ENCODE data around the gene RABGAP1L.

The RABGAP1L gene

DNA sequence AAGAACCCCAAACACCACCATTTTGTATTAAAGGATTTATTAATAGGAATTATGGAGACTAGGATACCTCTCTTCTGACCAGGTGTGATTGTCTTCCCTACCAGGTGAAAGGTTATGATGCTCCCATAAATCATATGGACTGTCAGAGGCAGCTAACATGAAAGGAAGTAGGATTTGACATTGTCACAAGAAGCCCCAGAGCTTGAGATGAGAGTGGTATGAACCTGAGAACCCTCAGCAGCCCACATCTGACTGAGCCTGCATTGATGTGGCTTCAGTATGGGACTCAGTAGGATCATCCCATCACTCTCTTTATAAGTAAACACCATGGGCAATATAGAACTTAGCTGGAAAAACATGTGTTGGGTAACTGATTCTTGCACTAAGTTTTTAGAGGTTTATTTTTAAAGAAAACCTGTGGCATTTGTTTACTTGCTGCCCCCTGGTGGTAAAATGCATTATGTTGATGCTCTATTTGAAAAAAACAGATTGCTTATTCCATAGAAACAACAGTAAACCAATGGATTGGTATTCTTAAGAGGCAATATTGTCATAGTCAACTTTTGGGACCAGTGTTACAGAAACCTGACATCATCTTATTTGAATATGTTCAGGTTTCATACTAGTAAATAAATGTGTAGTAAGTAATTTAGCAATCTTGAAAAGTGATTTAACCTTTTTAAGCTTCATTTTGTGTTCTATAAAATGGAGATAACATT is 823.8 kb downstream of the RABGAP1L start:
- DNase-seq (ENCODE audit: low read depth in 2 of 2, low spot score in 1 of 2): no peak

DNA sequence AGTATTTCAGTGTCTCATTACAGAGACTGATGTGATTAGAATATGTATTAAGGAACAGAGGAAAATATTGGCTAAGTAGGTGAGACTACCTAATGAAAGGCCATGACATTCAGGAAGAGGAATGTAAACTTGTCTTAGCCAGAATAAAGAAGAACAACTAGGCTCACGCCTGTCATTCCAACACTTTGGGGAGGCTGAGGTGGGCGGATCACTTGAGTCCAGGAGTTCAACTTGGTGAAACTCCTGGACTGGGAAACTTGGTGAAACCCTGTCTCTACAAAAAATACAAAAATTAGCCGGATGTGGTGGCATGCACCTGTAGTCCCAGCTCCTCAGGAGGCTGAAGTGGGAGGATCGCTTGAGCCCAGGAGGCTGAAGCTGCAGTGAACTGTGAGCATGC is 825.6 kb downstream of the RABGAP1L start:
- DNase-seq (ENCODE audit: low read depth in 2 of 2, low spot score in 1 of 2): no peak

DNA sequence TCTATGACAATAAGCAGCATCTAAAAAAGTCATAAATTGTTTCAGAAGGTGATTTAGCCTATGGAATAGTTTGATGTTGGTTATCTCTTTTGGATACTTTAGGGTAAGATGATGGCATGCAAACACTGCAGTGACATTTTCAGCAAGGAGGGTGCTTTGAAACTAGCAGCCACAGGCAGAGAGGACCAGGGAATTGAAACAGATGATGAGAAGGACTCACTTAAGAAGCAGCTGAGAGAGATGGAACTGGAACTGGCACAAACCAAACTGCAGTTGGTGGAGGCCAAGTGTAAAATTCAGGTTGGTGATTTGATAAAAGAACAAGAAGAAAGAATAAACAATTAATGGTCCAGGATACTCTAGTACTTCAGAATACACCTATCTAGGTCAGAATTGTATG is 829.2 kb downstream of the RABGAP1L start:
- no peak for DNase-seq (ENCODE audit: low read depth in 2 of 2, low spot score in 1 of 2)

DNA sequence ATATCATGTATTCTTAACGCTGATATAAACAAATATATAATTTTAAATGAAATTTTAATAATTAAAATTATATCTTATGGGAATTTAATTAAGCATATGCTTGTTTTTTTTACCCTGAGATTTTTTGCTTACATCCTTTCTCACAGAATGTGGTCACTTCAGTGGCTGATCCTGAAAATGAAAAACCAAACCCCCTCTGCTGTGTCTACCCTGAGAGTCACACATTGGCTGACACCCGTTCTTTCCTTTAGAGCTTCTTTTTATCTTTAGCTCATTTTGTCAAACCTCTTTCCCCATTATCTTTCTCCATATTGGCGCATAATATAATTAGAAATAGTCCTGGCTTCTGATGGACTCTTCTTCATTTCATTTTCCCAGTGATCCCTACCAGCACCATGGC is 829.7 kb downstream of the RABGAP1L start:
- no peak for DNase-seq (ENCODE audit: low read depth in 2 of 2, low spot score in 1 of 2)

DNA sequence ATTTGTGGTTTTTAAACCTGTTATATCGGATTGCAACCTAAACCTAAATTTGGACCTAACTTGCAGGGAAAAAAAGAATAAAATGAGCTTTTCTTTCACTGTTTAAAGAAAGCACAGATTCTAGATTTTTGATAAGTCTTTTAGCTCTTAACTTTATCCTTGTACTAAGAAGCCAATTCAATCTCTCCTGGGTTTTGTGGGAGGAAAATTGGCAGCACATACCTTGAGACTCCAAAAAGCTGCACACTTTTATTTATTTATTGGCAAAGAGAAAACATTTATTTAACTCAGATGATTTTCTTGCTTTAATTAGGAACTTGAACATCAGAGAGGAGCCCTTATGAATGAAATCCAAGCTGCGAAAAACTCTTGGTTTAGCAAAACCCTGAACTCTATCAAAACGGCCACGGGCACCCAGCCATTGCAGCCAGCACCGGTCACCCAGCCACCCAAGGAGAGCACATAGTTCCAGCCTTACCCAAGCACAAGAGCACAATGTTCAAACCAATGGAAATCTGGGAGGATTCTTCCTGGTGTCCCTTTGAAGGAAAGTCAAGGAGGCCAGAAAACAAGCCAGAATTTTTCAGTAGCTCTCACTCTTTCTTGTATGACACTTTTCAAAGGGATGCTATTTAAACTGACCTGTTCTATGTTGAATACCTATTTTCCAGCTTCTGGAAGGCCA is 830.4 kb downstream of the RABGAP1L start:
- DNase-seq (ENCODE audit: low read depth in 2 of 2, low spot score in 1 of 2): no peak

DNA sequence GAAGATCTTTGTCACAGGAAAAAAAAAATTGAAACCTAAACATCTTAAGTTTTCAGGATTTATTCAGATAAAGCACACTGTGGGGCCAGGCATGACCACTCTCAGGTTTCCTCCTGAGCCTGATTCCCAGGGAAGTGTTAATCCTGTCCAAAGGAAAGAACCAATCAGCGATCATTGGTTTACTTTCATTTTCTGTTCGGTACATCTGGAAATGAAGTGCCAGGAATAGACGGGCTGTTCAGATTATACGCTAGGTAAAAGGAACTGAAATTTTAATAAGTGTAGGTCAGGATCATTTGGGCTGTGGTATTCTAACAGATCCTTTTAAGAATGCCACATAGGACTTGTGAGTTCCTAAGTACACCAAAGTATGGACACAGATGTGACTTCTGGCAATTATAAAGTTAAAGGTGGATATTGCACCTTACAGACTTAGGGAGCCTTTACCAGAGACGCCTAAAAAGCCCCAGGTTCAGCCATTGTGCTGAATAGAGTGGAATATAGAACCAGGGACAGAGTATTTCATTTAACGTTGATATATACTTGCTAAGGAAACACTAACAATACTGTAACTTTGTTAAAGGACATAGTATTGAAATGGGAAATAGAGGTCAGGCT is 831.2 kb downstream of the RABGAP1L start:
- no peak for DNase-seq (ENCODE audit: low read depth in 2 of 2, low spot score in 1 of 2)

DNA sequence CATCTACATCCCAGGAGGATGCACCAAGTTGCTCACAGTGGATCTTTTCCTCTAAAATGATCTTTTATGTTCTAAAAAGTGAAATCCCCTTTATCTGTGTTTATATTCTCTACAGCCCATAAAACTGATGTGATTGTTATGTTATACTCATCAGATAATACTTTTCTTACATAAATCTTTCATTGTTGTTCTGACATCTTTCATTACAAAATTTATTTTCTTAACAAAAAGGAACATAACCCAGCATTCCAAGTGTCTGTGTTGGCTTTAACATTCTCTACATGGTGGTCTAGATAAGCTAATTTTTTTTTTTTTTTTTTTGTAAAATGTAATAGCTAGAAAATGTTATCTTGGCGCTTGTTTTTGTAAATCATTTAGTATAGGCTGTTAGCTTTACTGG is 832.2 kb downstream of the RABGAP1L start:
- DNase-seq (ENCODE audit: low read depth in 2 of 2, low spot score in 1 of 2): no peak

DNA sequence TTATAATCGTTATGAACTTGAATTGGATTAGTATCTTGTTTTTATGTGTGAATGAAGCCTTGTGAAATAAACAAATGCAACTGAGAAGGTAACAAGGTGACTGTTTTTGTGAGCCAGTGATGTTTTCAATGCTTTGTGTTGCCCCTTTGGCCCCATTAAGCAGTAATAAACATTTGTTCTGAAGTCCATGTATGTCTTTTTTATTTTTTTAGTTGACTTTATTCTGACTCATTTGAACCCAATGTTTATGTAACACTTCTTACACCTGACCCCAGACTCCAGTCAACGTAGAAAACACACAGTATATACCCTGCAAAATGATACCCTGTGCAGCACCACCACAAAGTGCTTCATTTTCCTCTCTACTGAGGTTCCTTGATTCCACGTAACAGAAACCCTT is 835.8 kb downstream of the RABGAP1L start:
- DNase-seq (ENCODE audit: low read depth in 2 of 2, low spot score in 1 of 2): no peak

DNA sequence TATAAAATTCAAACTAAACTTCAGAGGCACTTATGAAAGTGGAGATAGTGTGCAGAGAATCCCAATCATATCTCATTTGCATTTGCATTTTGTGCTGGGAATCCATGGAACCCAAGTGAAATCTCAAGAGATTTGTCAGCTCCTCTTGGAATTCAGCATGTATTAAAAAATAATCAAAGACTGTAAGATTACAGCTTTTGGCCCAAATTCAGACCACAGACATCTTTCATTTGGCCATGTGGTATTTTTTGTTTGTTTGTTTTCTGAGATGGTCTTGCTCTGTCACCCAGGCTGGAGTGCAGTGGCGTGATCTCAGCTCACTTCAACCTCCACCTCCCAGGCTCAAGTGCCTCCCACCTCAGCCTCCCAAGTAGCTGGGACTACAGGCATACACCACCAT is 836.6 kb downstream of the RABGAP1L start:
- DNase-seq (ENCODE audit: low read depth in 2 of 2, low spot score in 1 of 2): no peak

DNA sequence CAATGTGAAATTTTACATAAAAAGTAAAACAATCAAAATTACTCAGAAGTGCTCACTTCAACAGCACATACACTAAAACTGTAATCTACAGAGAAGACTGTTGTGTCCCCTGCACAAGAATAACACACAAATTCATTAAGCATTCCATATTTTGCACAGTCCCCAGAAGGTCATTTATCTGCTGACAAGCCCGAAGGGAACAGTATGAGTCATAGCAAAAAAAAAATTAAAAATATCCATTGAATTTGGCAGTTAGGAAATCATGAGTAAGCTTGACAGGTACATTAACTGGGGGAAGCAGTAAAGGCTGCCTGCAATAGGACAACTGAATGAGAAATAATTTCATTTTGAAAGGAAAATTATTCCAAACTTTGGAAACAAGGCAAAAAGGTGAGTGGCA is 837.2 kb downstream of the RABGAP1L start:
- DNase-seq (ENCODE audit: low read depth in 2 of 2, low spot score in 1 of 2): no peak

DNA sequence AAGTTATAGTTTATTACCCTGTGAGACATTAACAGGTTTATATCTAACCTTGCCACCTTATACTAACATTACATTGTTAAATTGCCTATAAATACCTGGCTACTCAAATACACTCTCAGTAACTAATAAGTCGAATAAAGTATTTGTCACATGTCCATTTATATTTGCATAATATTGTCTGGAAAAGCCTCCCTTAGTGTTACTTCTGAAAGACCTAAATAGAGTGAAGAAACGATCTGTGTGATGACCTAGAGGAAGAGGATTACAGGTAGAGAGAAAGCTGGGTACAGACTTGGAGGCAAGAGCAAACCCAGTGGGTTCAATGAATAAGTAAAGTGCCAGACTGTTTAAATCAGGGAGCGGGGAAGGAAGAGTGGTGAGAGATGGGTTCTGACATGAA is 837.7 kb downstream of the RABGAP1L start:
- DNase-seq (ENCODE audit: low read depth in 2 of 2, low spot score in 1 of 2): no peak

DNA sequence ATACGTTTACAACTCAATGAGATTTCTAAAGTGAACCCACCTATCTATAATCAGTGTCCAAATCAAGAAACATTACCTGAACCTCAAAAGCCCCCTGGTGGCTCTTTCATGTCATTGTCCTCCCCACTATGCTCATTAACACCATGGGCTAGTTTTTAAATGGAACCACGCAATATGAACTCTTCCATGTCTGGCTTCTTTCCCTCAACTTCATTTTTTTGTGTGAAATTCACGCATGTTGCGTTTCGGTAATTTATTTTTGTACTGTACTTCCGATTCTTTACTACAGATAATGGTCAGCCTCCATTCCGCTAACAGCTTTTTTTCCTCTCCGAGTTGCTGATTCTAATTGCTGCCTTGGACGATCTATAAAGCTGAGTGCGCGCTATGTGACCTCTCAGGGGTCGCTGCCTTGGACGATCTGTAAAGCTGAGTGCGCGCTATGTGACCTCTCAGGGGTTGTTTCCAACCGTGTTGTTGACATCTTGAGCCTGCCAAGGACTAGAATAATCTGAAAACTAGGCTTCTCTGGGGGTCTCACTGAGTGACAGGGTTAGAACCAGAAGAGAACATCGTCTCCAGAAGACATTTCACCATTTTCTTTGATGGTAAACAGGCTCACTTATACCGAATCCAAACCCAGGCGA is 839.4 kb downstream of the RABGAP1L start:
- DNase-seq (ENCODE audit: low read depth in 2 of 2, low spot score in 1 of 2): peak in 1 of 2 donors; percentile 5

DNA sequence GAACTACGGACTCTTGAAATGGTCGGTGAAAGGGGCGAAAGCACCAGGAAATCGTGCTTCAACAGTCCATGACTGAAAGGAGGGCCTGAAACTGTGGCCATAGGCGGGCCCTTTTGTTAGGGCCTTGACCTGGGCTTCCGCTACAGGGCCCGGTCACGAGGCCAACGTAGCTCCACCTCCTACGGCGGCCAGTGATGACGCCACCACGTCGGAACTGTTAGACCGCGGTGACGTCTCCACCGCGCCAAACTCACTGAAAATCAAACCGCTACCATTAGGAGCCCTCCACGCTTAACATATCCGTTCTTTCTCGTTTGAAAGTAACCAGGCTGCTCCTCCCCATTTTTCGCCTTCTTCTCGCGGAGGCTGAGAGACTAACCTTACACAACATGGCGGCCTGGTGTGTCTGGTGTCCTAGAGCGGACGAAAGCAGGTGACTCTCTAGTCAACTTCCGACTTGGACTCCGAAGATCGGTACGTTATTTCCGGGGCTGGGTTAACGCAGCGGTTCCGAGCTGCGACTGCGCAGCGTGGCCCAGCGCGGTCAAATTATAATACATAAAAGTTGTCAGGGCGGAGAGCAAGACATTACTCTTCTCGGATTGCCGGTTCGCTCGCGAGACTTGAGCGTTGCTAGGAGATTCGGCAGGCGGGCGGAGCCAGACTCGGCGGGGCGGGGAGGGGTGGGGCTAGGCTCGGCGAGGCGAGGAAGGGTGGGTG is 840.1 kb downstream of the RABGAP1L start:
- DNase-seq (ENCODE audit: low read depth in 2 of 2, low spot score in 1 of 2): peak; percentile 77 to 97

DNA sequence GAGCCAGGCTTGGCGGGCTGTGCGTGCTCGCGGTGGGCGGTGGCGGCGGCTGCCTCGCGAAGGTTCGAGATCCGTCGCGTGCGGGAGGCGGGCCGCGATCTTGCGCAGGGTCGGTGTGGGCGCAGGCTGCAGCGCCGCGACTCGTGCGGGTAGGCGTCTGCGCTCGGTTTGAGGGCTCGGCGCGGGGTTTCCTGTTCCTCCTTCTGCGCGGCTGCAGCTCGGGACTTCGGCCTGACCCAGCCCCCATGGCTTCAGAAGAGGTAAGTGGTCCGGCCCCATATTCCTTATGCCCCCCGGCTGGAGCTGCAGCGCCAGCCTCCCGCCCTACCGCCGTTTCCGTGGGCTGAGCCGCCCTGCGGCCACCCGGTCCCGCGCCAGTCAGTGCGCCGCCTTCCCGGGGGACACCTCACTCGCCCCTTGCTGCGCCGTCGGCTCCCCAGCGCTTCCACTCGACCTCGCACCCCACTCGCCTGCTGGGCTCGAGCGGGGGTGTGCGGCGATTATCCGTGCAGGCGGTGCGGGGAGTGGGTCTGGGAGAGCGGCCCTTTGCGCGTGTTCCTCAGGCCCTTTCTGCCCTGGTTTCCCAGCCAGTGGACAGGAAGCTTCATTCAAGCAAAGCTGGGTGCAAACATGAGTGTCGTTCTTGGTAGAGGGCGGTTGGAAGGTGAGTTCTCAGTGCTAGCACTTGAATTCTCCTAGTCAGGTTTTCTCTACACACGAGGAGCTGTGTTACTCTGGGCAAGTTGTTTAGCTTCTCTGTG is 840.8 kb downstream of the RABGAP1L start, which contains the start of gene CACYBP:
CACYBP (plus strand) TSS at position 12 of the 761 bp plus-strand sequence; CDS start at position 246, 234 bp downstream.
- peak in 1 of 2 donors; percentile 95 for DNase-seq (ENCODE audit: low read depth in 2 of 2, low spot score in 1 of 2)

DNA sequence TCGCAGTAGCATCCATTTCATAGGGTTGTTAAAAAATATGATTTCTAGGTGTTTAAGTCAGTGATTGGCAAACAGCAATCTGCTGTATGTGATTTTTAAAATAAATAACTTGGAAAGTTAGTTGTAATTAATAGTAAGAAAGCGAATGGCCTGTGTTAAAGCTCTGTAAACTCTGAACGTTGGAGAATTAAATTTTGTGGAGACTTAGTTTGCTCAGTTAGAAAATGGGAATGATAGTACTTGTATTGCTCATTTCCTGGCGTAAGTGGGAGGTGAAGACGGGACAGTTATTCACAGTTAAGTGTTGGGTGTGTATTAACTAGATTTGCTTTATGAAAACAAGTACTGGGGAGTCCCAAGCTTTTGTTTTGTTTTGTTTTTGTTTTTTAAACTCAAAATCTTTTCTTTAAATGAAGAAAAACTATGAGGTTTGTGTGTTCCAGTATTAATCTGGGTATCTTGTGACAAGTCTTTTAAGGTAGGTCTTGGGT is 841.4 kb downstream of the RABGAP1L start:
- DNase-seq (ENCODE audit: low read depth in 2 of 2, low spot score in 1 of 2): no peak

DNA sequence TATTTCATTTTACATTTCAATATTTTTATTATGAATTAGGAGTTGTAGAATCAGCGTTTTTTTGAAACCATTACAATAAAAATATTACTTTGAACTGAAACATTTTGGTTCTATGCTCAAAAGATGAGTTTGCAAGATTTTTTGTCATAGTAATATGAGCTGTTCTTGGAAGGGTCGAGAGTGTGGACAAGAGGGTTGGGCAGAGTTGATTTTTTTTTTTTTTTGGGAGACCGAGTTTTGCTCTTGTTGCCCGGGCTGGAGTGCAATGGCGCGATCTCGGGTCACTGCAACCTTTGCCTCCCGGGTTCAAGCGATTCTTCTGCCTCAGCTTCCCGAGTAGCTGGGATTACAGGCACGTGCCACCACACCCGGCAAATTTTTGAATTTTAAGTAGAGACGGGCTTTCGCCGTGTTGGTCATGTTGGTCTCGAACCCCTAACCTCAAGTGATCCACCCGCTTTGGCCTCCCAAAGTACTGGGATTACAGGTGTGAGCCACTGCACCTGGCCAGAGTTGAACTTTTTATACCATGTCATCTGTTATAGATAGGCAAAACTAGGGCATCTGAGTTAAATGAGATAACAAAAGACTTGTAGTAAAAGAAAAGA is 843.7 kb downstream of the RABGAP1L start:
- no peak for DNase-seq (ENCODE audit: low read depth in 2 of 2, low spot score in 1 of 2)

DNA sequence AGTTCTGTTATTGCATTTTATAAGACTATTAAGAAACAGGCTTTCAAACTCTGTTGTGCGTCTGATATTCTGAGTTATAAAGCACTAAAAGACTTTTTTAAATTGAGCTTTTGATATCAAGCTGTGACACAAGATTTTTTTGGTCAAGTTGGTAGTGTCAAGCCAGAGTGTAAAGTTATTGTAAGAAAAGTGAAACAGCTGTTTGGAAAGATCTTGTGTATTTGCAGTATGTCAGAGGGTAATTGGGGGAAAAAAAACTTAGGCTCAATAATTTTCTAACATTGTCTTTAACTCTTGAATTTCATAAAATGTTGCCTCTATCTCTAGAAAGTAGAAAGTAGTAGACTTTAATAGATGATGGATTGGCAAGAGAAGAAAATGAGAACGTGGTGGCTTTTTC is 844.2 kb downstream of the RABGAP1L start:
- DNase-seq (ENCODE audit: low read depth in 2 of 2, low spot score in 1 of 2): no peak

DNA sequence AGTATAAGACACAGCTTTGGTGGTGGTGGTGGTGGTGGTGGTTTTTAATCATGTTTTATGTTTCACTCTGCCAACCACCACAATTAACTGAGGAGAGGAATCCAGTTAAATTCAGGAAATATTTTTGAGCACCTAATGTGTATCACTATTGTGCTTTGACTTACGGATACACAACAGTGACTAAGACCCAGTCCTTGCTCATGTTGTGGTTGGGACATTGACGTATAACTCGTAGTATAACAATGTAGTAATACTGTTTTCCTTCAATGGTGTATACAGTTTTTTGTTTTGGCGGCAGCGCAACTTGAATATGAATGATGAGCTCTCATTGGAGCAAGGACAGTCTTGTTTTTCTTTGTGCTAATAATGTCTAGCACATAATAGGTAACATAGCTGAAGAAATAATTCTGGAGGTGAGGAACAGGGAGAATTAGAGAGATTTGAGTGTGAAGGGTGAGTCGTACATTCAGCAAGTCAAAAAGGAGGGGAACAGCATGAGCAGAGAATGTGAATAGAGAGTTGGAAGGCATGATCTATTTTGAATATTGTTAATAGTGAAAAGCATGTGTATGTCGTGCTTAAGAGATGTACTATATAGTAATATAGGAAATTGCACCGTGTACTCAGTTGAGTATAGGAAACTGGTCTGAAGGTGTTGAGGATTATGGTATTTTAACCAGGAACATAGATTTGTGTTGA is 845.9 kb downstream of the RABGAP1L start:
- no peak for DNase-seq (ENCODE audit: low read depth in 2 of 2, low spot score in 1 of 2)

DNA sequence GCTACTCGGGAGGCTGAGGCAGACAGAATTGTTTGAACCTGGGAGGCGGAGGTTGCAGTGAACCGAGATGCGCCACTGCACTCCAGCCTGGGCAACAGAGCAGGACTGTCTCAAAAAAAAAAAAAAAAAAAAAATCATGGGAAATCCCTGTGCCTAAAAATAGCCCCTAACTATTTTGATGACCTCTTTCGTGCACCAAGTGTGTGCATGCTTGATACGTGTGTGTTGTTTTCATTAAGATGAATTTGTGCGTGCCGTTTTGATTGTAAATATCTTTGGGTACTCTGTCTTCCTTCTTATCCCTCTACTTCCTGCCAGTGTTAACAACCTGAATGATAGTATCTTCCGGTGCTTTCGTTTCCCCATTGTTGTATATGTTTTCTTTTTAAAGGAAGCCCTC is 850.2 kb downstream of the RABGAP1L start:
- DNase-seq (ENCODE audit: low read depth in 2 of 2, low spot score in 1 of 2): no peak

Data from stimulated activated CD8-positive, alpha-beta memory T cell treated with anti-CD3 and anti-CD28 coated beads, Interleukin-4, amount 100 ng/mL, for 1 hour (primary cell).